ENCODE results near the gene SLC22A23. TPM values are rescaled to one million over a fixed set of nuclear protein-coding genes. Genes with fewer than 3 reads are reported as not detected.

Gene SLC22A23
- total RNA-seq, 1 donor from 2014 or later: 102 TPM

DNA sequence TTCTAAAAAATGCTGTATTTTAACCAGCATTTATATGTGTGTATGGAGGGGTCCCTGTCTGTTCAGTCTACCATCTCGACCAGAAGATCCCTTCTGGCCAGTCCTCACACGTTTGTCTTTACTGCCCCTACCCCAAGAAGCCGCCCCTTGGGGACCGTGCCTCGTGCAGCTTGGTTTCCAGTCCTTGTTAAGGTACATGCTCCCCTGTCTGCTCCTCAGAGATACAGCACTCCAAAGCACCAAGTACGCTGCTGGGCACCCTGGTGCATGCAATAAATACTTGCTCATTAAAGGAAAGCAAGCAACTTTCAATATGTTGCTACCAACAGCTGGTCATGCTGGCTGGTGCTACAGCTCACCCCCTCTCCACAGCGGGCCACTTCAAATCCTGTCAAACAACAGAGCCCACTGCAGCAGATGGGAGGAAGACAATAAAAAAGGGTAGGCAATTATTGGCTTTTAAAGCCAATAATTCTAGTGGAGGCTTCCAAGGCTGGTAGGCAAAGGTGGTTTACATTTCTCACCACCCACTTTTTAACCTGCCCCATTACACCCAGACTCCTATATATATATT lies 136.5 kb downstream of the SLC22A23 start:
- TF ChIP-seq, protein P1, sequence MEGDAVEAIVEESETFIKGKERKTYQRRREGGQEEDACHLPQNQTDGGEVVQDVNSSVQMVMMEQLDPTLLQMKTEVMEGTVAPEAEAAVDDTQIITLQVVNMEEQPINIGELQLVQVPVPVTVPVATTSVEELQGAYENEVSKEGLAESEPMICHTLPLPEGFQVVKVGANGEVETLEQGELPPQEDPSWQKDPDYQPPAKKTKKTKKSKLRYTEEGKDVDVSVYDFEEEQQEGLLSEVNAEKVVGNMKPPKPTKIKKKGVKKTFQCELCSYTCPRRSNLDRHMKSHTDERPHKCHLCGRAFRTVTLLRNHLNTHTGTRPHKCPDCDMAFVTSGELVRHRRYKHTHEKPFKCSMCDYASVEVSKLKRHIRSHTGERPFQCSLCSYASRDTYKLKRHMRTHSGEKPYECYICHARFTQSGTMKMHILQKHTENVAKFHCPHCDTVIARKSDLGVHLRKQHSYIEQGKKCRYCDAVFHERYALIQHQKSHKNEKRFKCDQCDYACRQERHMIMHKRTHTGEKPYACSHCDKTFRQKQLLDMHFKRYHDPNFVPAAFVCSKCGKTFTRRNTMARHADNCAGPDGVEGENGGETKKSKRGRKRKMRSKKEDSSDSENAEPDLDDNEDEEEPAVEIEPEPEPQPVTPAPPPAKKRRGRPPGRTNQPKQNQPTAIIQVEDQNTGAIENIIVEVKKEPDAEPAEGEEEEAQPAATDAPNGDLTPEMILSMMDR (IDR thresholded peaks at IDR 0.05; ENCODE audit: partially characterized antibody, unreplicated experiment): no peak
- no peak for DNase-seq
- peaks cover 7% of the 10 kb centered on the region for H3K36me3 Mint-ChIP-seq (ENCODE audit: unreplicated experiment)
- H3K27ac Mint-ChIP-seq (ENCODE audit: unreplicated experiment): no peak overlapping the region
- H3K27me3 Mint-ChIP-seq (ENCODE audit: unreplicated experiment): peaks cover 23% of the 10 kb centered on the region
- H3K9me3 Mint-ChIP-seq (ENCODE audit: unreplicated experiment): peaks cover 25% of the 10 kb centered on the region
- H3K4me3 Mint-ChIP-seq (ENCODE audit: unreplicated experiment): no peak overlapping the region
- peaks cover 83% of the 10 kb centered on the region for H3K4me1 Mint-ChIP-seq (ENCODE audit: low read depth, unreplicated experiment)

DNA sequence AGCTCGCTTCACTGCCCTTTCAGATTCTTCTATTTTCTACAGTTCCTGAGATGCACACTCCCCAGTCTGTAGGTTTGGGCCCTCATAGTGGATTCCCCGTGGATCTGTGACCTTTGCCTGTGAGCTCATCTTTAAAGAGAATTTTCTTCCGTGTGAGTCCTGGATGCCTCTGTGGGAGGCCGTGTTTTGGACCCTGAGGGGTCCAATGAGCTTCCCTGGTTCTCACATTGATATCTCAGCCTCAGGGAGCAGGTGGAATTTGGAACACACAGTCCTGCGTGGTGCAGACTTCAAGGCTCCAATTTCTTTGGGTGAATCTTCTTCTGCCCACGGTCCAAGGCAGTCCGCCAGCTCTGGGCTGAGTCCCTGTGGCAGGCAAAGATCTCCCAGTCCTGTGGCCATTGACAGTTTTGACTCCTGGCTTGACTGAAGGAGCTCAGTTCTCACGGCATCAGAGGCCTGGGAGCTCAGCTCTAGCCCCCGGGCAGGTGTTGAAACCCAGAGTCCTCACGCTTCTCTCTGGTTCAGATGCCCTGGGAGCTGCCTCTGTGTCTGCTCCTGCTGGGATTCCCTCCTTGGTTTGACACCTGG lies 137.1 kb downstream of the SLC22A23 start:
- DNase-seq: no peak
- Mint-ChIP-seq H3K27ac (ENCODE audit: unreplicated experiment) (peak overlapping the region; percentile 26), H3K9me3 (ENCODE audit: unreplicated experiment) (peaks cover 28% of the 10 kb centered on the region), H3K27me3 (ENCODE audit: unreplicated experiment) (peaks cover 19% of the 10 kb centered on the region), H3K36me3 (ENCODE audit: unreplicated experiment) (peaks cover 7% of the 10 kb centered on the region), H3K4me3 (ENCODE audit: unreplicated experiment) (no peak overlapping the region), H3K4me1 (ENCODE audit: low read depth, unreplicated experiment) (peaks cover 83% of the 10 kb centered on the region)
- TF ChIP-seq, protein P1 (IDR thresholded peaks at IDR 0.05; ENCODE audit: partially characterized antibody, unreplicated experiment): no peak

DNA sequence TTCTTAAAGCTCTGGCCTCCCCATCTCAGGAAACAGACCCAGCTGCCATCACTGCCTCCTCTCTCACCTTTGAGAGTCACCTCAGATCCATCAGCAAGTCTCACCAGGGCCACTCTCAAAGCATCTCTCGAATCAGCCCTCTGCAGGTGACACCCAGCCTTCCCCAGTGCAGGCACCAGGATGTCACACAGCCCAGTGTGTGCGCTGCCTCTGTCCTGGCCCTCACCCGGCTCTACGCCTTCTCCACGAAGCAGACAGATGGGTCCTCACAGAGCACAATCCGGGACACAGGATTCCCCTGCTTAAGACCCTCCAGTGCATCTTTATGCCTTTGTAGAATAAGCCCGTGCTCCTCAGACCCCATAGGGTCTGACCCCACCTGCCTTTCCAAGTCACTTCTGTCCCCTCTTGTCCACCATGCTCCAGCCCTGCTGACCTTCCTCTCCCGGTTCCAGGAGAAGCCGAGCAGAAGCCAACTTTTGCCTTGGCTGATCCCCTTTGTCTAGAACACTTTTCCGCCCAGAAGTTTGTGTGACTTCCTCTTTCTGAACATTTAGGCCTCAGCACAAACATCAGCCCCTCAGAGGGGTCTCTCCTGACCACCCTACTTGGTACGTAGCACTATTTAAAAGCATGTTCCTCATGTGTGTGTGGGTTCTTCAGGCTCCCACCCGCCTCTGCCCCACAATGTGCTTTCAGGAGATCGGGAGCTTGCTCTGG lies 137.9 kb downstream of the SLC22A23 start:
- DNase-seq: no peak
- Mint-ChIP-seq H3K4me1 (ENCODE audit: low read depth, unreplicated experiment) (peaks cover 79% of the 10 kb centered on the region), H3K9me3 (ENCODE audit: unreplicated experiment) (peaks cover 22% of the 10 kb centered on the region), H3K4me3 (ENCODE audit: unreplicated experiment) (peak overlapping the region; percentile 62), H3K27ac (ENCODE audit: unreplicated experiment) (peak overlapping the region; percentile 83), H3K36me3 (ENCODE audit: unreplicated experiment) (peaks cover 7% of the 10 kb centered on the region), H3K27me3 (ENCODE audit: unreplicated experiment) (peaks cover 19% of the 10 kb centered on the region)
- TF ChIP-seq, protein P1 (IDR thresholded peaks at IDR 0.05; ENCODE audit: partially characterized antibody, unreplicated experiment): no peak

DNA sequence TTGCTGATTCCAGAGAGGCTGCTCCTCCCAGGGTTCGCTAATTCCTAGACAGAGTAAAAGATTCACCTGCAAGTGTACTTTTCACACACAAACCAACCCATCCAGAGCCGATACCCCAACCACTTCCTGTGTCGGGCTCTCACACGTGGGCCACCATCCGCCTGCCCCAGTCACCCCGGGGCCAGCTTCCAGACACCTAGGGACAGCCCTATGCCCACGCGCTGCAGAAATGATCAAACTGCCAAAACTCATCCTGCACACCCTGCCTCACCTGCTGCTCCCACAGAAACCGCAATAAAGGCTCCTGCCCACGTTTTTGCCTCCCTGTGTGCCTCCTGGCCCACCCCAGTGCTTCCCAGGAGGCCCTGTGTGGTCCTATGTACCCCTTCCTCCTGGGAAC lies 138.6 kb downstream of the SLC22A23 start:
- no peak for DNase-seq
- Mint-ChIP-seq H3K4me1 (ENCODE audit: low read depth, unreplicated experiment) (peaks cover 78% of the 10 kb centered on the region), H3K27ac (ENCODE audit: unreplicated experiment) (peak overlapping the region; percentile 83), H3K27me3 (ENCODE audit: unreplicated experiment) (peaks cover 19% of the 10 kb centered on the region), H3K9me3 (ENCODE audit: unreplicated experiment) (peaks cover 22% of the 10 kb centered on the region), H3K4me3 (ENCODE audit: unreplicated experiment) (peak overlapping the region; percentile 23), H3K36me3 (ENCODE audit: unreplicated experiment) (peaks cover 7% of the 10 kb centered on the region)
- TF ChIP-seq, protein P1 (IDR thresholded peaks at IDR 0.05; ENCODE audit: partially characterized antibody, unreplicated experiment): no peak

DNA sequence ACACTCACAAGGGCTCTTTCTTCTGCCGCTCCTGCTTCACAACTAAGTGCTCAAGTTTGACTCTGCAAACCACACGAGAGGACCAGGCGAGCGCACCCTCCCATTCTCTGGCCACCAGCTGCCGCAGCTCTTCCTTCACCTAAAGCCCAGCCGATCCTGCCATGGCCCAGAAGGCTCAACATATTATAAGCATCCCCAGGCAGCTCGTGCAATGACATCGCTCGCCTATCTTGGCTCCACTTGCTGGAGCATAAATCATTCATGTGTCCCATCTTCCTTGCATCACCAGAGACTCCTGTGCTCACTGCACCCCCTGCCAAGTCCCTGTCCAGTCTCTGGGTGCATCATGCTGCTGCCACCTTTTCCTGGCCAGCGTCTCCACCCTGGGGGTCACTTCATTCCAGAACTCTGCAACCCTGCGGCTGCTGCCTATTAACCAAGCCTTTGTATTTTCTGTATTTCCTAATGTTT lies 139.1 kb downstream of the SLC22A23 start:
- H3K4me1 Mint-ChIP-seq (ENCODE audit: low read depth, unreplicated experiment): peaks cover 80% of the 10 kb centered on the region
- TF ChIP-seq, protein P1 (IDR thresholded peaks at IDR 0.05; ENCODE audit: partially characterized antibody, unreplicated experiment): no peak
- H3K27me3 Mint-ChIP-seq (ENCODE audit: unreplicated experiment): peaks cover 22% of the 10 kb centered on the region
- H3K9me3 Mint-ChIP-seq (ENCODE audit: unreplicated experiment): peaks cover 24% of the 10 kb centered on the region
- H3K36me3 Mint-ChIP-seq (ENCODE audit: unreplicated experiment): peaks cover 7% of the 10 kb centered on the region
- DNase-seq: no peak
- H3K4me3 Mint-ChIP-seq (ENCODE audit: unreplicated experiment): peak overlapping the region; percentile 63
- H3K27ac Mint-ChIP-seq (ENCODE audit: unreplicated experiment): peak overlapping the region; percentile 83

Measured in glutamatergic neuron (in vitro differentiated cells).